Epithelial cell of proximal tubule (primary cell): ENCODE data around the gene WEE2. TPM values are rescaled to one million over a fixed set of nuclear protein-coding genes. Genes with fewer than 3 reads are reported as not detected.
A peak's percentile ranks its signal among the peaks of the same experiment; 100 is the strongest.
"Not testable (repeated sequence)": the region's sequence is repeated elsewhere in the genome, so short reads cannot be mapped to it uniquely, and the experiment has no call there.

Experiments used
- DNase-seq: peaks from one replicate; pipeline ENCODE4 v3.0.0-alpha.2; 2011; ENCODE audit warnings: low read depth
- H3K4me3 ChIP-seq: 2 replicates; pipeline ENCODE4 v1.5.1; 2011; ENCODE audit warnings: low read depth, mild to moderate bottlenecking, low read length
- CTCF ChIP-seq: conservative IDR thresholded peaks from 2 replicates; pipeline ENCODE4 v1.5.1; 2012; ENCODE audit warnings: low read depth, mild to moderate bottlenecking, low read length
- total RNA-seq: library from RNA; depleted of rRNA; stranded (reverse); fragments of >200 nt; gene quantifications from 2 replicates; pipeline ENCODE4 v1.2.3, GENCODE V29; 2015

WEE2 gene
- total RNA-seq, 1 donor from 2014 or later = not detected

GRCh38 chr7:141739250-141739649 lies 31.1 kb downstream of the WEE2 start:
- peak overlapping the region; percentile 78 for H3K4me3 ChIP-seq
- no peak for TF ChIP-seq CTCF
- DNase-seq = no peak

- no peak for TF ChIP-seq CTCF
- DNase-seq = no peak
- no peak overlapping the region for H3K4me3 ChIP-seq
Observed at GRCh38 chr7:141742229-141742628, 34.1 kb downstream of the WEE2 start.

GRCh38 chr7:141744131-141744530 lies 36.0 kb downstream of the WEE2 start:
- DNase-seq = no peak
- no peak overlapping the region for H3K4me3 ChIP-seq

GRCh38 chr7:141748396-141748795 lies 40.2 kb downstream of the WEE2 start:
- no peak overlapping the region for H3K4me3 ChIP-seq
- no peak for DNase-seq
- TF ChIP-seq CTCF = no peak

More at GRCh38 chr7:141744131-141744530, 36.0 kb downstream of the WEE2 start:
- TF ChIP-seq CTCF = no peak

GRCh38 chr7:141751904-141752303 lies 43.8 kb downstream of the WEE2 start:
- not testable (repeated sequence) for H3K4me3 ChIP-seq, DNase-seq

GRCh38 chr7:141752634-141753033 lies 44.5 kb downstream of the WEE2 start:
- peak; percentile 47 for TF ChIP-seq CTCF
- no peak overlapping the region for H3K4me3 ChIP-seq
- no peak for DNase-seq

GRCh38 chr7:141754939-141755338 lies 46.8 kb downstream of the WEE2 start:
- H3K4me3 ChIP-seq = no peak overlapping the region
- no peak for DNase-seq
- peak; percentile 58 for TF ChIP-seq CTCF

GRCh38 chr7:141763797-141764196 lies 55.6 kb downstream of the WEE2 start, which contains the start of gene TAS2R3:
TAS2R3 (plus strand) TSS chr7:141764097; CDS start chr7:141764159, 62 bp downstream.
- no peak within 1 kb of the TSS for H3K4me3 ChIP-seq
- no peak for DNase-seq
- no peak for TF ChIP-seq CTCF

- not testable (repeated sequence) for DNase-seq, H3K4me3 ChIP-seq
Observed at GRCh38 chr7:141770083-141770583, 62.0 kb downstream of the WEE2 start.
